A549 (cell line): ENCODE results near the gene SNF8. TPM values are rescaled to one million over a fixed set of nuclear protein-coding genes. Genes with fewer than 3 reads are reported as not detected.

Source experiments
- ATAC-seq, 2 experiments: fragments of 200-7000 bp in 1 of 2; fragments of >200 bp in 1 of 2; cut with Nextera tagmentation in 1 of 2; cut with Tn5 transposase in 1 of 2; 3 replicates each; pipeline versions ENCODE4 v1.8.0 to v1.9.1; 2018 to 2020; ENCODE audit warnings: mild to moderate bottlenecking in 1 of 2, moderate library complexity in 1 of 2
- CTCF ChIA-PET: fragments of 300-600 bp; sonication (Branson Sonifier 250); formaldehyde crosslinking; extraction: SDS; loops from one replicate; lab custom pipeline; 2021; ENCODE audit warnings: antibody characterized with exemption, inconsistent platforms; lab: Yijun Ruan, JAX
- POLR2A ChIA-PET: fragments of 350-600 bp; formaldehyde crosslinking; extraction: SDS; loops from one replicate; lab custom pipeline; 2021; ENCODE audit warnings: antibody characterized with exemption, inconsistent platforms; lab: Yijun Ruan, JAX
- DNase-seq, 2 experiments: peaks; one replicate each; pipeline versions ENCODE4 v3.0.0 to v3.0.0-alpha.2; 2011 to 2016; ENCODE audit warnings: low read depth in 1 of 2, low spot score in 1 of 2
- FAIRE-seq: peaks from 2 replicates; lab custom pipeline; 2011; peaks lifted over from hg19 to GRCh38; lab: Jason Lieb, UNC
- H3K27ac ChIP-seq, 2 experiments: fragments of >200 bp; sonication (Bioruptor Twin); formaldehyde crosslinking; 3 replicates each; pipeline ENCODE4 v1.5.1; 2016 to 2017
- H3K4me1 ChIP-seq: fragments of >200 bp; sonication (Bioruptor Twin); formaldehyde crosslinking; 3 replicates; pipeline ENCODE4 v1.6.1; 2016
- H3K4me2 ChIP-seq: fragments of >200 bp; sonication (Bioruptor Twin); formaldehyde crosslinking; 3 replicates; pipeline ENCODE4 v1.6.1; 2016
- H3K4me3 ChIP-seq: fragments of >200 bp; sonication (Bioruptor Twin); formaldehyde crosslinking; 3 replicates; pipeline ENCODE4 v1.5.1; 2016
- H3K9me3 ChIP-seq: fragments of >200 bp; sonication (Bioruptor Twin); formaldehyde crosslinking; 3 replicates; pipeline ENCODE4 v1.6.1; 2016
- BCL3 ChIP-seq: fragments of >200 bp; sonication (Bioruptor Twin); formaldehyde crosslinking; IDR thresholded peaks from 3 replicates; pipeline ENCODE4 v1.6.1; 2016
- BHLHE40 ChIP-seq: IDR thresholded peaks from 2 replicates; pipeline ENCODE4 v1.6.1; 2012; ENCODE audit warnings: low read depth, low read length, inconsistent platforms
- E2F6 ChIP-seq: IDR thresholded peaks from 2 replicates; pipeline ENCODE4 v1.6.1; 2012; ENCODE audit warnings: low read depth, borderline replicate concordance
- EHMT2 ChIP-seq: fragments of 200-600 bp; sonication (generic); IDR thresholded peaks from 2 replicates; pipeline ENCODE4 v1.6.1; 2016; ENCODE audit warnings: antibody characterized with exemption, low read depth, mild to moderate bottlenecking, moderate library complexity
- FOXS1 ChIP-seq: fragments of 250-450 bp; sonication (Bioruptor Pico); IDR thresholded peaks from 2 replicates; pipeline ENCODE4 v1.5.0; 2020; ENCODE audit warnings: mild to moderate bottlenecking, moderate library complexity
- GATA3 ChIP-seq: IDR thresholded peaks from 2 replicates; pipeline ENCODE4 v1.6.1; 2012; ENCODE audit warnings: borderline replicate concordance
- HDAC2 ChIP-seq: fragments of 200-600 bp; sonication (generic); IDR thresholded peaks from 2 replicates; pipeline ENCODE4 v1.6.1; 2016
- HES2 ChIP-seq: fragments of >200 bp; sonication (Bioruptor Twin); formaldehyde crosslinking; IDR thresholded peaks from 2 replicates; pipeline ENCODE4 v1.6.1; 2016
- HEYL ChIP-seq: fragments of 250-450 bp; sonication (Bioruptor Pico); IDR thresholded peaks from 2 replicates; pipeline ENCODE4 v1.8.0; 2021; ENCODE audit warnings: mild to moderate bottlenecking, moderate library complexity
- JUNB ChIP-seq: fragments of >200 bp; sonication (Bioruptor Twin); formaldehyde crosslinking; IDR thresholded peaks from 2 replicates; pipeline ENCODE4 v1.6.1; 2016
- MAFK ChIP-seq: fragments of 450-650 bp; IDR thresholded peaks from 2 replicates; pipeline ENCODE4 v1.6.1; 2014; ENCODE audit not compliant: partially characterized antibody
- MAZ ChIP-seq: fragments of 150-350 bp; IDR thresholded peaks from 2 replicates; pipeline ENCODE4 v1.6.1; 2014; ENCODE audit warnings: antibody characterized with exemption, low read depth, low read length, borderline replicate concordance
- NFE2L2 ChIP-seq: fragments of 150-350 bp; conservative IDR thresholded peaks from 2 replicates; pipeline ENCODE4 v1.6.1; 2014; ENCODE audit warnings: low read length
- NPAS2 ChIP-seq: fragments of 250-450 bp; sonication (Bioruptor Pico); IDR thresholded peaks from 2 replicates; pipeline ENCODE4 v1.8.0; 2022; ENCODE audit warnings: mild to moderate bottlenecking, moderate library complexity, borderline replicate concordance
- NR3C1 ChIP-seq: fragments of >200 bp; sonication (Bioruptor Twin); formaldehyde crosslinking; IDR thresholded peaks from 3 replicates; pipeline ENCODE4 v1.6.1; 2017
- PBX3 ChIP-seq: IDR thresholded peaks from 2 replicates; pipeline ENCODE4 v1.6.1; 2012
- PHF8 ChIP-seq: fragments of 200-600 bp; sonication (generic); IDR thresholded peaks from 2 replicates; pipeline ENCODE4 v1.6.1; 2016; ENCODE audit warnings: low read depth, mild to moderate bottlenecking, antibody characterized with exemption, moderate library complexity, borderline replicate concordance
- POLR2A ChIP-seq: IDR thresholded peaks from 2 replicates; pipeline ENCODE4 v1.6.1; 2012; ENCODE audit warnings: mild to moderate bottlenecking, low read length
- POLR2AphosphoS2 ChIP-seq: conservative IDR thresholded peaks from 2 replicates; pipeline ENCODE4 v1.6.1; 2012; ENCODE audit warnings: low read length, improper control_type of control experiment, inconsistent platforms
- RAD21 ChIP-seq, 2 experiments: fragments of >200 bp in 1 of 2; sonication (Bioruptor Twin) in 1 of 2; formaldehyde crosslinking in 1 of 2; IDR thresholded peaks in 1 of 2; conservative IDR thresholded peaks in 1 of 2; 2 replicates in 1 of 2; 3 replicates in 1 of 2; pipeline ENCODE4 v1.6.1; 2012 to 2018; ENCODE audit warnings: inconsistent platforms in 1 of 2
- RARB ChIP-seq: fragments of 250-450 bp; sonication (Bioruptor Pico); IDR thresholded peaks from 2 replicates; pipeline ENCODE4 v1.8.0; 2021; ENCODE audit warnings: mild to moderate bottlenecking, moderate library complexity
- RFX5 ChIP-seq: fragments of 450-650 bp; IDR thresholded peaks from 2 replicates; pipeline ENCODE4 v1.7.1; 2014; ENCODE audit warnings: antibody characterized with exemption, mild to moderate bottlenecking, moderate library complexity
- RNF2 ChIP-seq: fragments of 200-600 bp; sonication (generic); IDR thresholded peaks from 2 replicates; pipeline ENCODE4 v1.6.1; 2016; ENCODE audit warnings: low read depth, mild to moderate bottlenecking, antibody characterized with exemption, moderate library complexity, borderline replicate concordance
- ZFP36 ChIP-seq: fragments of 450-650 bp; IDR thresholded peaks from 2 replicates; pipeline ENCODE4 v1.6.1; 2014; ENCODE audit warnings: borderline replicate concordance; ENCODE audit not compliant: partially characterized antibody
- ZNF302 ChIP-seq: fragments of 250-450 bp; sonication (Bioruptor Pico); IDR thresholded peaks from 2 replicates; pipeline ENCODE4 v1.9.0; 2021; ENCODE audit warnings: inconsistent platforms, mild to moderate bottlenecking, moderate library complexity
- WGBS: methylation state at CpG from one replicate; pipeline ENCODE4 v1.1.6; 2017; ENCODE audit errors: missing lambda C conversion rate; 5-methylcytosine and 5-hydroxymethylcytosine counted together
- polyA plus RNA-seq, 4 experiments: library from polyadenylated mRNA; depleted of rRNA in 3 of 4; stranded (reverse); fragments of >200 nt; fragmentation: RNase III in 1 of 4; extraction: RNeasy Plus Mini Kit Qiagen cat#74134 plus additional on column Dnase treatment in 1 of 4; gene quantifications; 2 replicates in 3 of 4; 3 replicates in 1 of 4; pipeline ENCODE4 v1.2.3, GENCODE V29; 2011 to 2017
- TF ChIP-seq, protein P1 (sequence below): fragments of 450-650 bp; IDR thresholded peaks from 2 replicates; pipeline ENCODE4 v1.6.1; 2014; ENCODE audit warnings: antibody characterized with exemption
- TF ChIP-seq, protein P2 (sequence below): fragments of 200-600 bp; sonication (generic); IDR thresholded peaks from 2 replicates; pipeline ENCODE4 v1.6.1; 2016; ENCODE audit warnings: antibody characterized with exemption, mild to moderate bottlenecking, moderate library complexity

Gene SNF8
- polyA plus RNA-seq, 2 of the 4 experiments (the other 2 are of a cell fraction) = 209 to 320 TPM

DNA sequence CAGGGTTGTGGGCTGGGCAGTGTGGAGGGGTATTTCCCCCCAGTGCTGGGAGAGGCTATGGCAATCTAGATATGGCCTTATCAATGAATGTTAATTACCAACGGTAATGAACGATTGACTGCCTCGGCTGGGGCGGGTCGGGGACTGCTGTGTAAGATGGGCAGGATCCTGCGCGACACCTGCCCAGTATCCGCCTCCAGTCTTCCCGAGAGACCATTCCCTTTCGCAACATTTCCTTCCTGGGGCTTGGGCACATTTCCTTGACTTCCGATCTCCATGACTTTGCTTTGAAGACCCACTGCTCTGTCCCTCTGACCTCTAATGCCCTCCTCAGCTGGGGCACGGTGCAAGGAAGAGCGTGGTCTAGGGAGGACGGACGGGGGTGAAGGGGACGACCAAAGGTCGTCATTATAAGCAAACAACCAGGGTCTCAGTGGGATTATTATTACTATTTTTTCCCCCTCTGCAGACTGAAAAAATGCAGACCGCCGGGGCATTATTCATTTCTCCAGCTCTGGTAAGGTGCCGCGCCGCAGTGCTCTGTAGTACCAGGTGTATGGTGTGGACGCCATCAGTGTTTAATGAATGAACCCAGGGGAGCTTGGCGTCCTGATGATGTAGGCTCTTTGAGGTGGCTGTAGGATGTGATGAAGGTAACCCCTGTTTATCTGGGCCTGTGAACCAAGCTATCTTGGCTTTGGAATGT, 51.5 kb downstream of the SNF8 start (continued):
- TF ChIP-seq BHLHE40 (no peak), RARB (no peak), E2F6 (no peak), POLR2A (no peak), HEYL (CRISPR knock-in tag) (no peak), ZNF302 (CRISPR knock-in tag) (no peak), JUNB (no peak), FOXS1 (no peak), MAZ (no peak), PHF8 (peak; percentile 78), BCL3 (no peak), HES2 (no peak), RAD21 (conservative IDR thresholded peaks at IDR 0.05 in 1 of 2, IDR thresholded peaks at IDR 0.05 in 1 of 2) (no peak), EHMT2 (no peak), HDAC2 (no peak), NR3C1 (no peak)
- TF ChIP-seq, protein P1, sequence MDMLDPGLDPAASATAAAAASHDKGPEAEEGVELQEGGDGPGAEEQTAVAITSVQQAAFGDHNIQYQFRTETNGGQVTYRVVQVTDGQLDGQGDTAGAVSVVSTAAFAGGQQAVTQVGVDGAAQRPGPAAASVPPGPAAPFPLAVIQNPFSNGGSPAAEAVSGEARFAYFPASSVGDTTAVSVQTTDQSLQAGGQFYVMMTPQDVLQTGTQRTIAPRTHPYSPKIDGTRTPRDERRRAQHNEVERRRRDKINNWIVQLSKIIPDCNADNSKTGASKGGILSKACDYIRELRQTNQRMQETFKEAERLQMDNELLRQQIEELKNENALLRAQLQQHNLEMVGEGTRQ = no peak

DNA sequence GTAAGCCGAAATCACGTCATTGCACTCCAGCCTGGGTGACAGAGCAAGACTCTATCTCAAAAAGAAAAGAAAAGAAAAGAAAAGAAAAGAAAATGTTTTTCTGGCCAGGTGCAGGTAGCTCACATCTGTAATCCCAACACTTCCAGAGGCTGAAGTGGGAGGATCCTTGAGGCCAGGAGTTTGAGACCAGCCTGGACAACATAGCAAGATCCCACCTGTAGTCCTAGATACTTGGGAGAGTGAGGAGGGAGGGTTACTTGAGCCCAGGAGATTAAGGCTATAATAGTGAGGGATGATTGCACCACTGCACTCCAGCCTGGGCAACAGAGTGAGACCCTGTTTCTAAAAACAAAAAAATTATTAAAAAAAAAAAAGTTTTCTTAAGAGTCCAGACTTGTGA, 54.6 kb downstream of the SNF8 start:
- no peaks in the 10 kb centered on the region for H3K9me3 ChIP-seq
- H3K4me2 ChIP-seq = no peak overlapping the region
- H3K4me3 ChIP-seq = no peak overlapping the region
- H3K4me1 ChIP-seq = peaks cover 20% of the 10 kb centered on the region
- TF ChIP-seq HEYL (CRISPR knock-in tag) = no peak
- TF ChIP-seq RAD21 (conservative IDR thresholded peaks at IDR 0.05 in 1 of 2, IDR thresholded peaks at IDR 0.05 in 1 of 2) = no peak
- TF ChIP-seq POLR2AphosphoS2 = no peak
- TF ChIP-seq HDAC2 = no peak
- no peak for TF ChIP-seq MAFK
- no peak for TF ChIP-seq PBX3
- TF ChIP-seq RNF2 = no peak
- no peak for TF ChIP-seq RFX5
- TF ChIP-seq NPAS2 = no peak
- no peak for TF ChIP-seq ZFP36
- TF ChIP-seq GATA3 = no peak
- TF ChIP-seq, protein P2, sequence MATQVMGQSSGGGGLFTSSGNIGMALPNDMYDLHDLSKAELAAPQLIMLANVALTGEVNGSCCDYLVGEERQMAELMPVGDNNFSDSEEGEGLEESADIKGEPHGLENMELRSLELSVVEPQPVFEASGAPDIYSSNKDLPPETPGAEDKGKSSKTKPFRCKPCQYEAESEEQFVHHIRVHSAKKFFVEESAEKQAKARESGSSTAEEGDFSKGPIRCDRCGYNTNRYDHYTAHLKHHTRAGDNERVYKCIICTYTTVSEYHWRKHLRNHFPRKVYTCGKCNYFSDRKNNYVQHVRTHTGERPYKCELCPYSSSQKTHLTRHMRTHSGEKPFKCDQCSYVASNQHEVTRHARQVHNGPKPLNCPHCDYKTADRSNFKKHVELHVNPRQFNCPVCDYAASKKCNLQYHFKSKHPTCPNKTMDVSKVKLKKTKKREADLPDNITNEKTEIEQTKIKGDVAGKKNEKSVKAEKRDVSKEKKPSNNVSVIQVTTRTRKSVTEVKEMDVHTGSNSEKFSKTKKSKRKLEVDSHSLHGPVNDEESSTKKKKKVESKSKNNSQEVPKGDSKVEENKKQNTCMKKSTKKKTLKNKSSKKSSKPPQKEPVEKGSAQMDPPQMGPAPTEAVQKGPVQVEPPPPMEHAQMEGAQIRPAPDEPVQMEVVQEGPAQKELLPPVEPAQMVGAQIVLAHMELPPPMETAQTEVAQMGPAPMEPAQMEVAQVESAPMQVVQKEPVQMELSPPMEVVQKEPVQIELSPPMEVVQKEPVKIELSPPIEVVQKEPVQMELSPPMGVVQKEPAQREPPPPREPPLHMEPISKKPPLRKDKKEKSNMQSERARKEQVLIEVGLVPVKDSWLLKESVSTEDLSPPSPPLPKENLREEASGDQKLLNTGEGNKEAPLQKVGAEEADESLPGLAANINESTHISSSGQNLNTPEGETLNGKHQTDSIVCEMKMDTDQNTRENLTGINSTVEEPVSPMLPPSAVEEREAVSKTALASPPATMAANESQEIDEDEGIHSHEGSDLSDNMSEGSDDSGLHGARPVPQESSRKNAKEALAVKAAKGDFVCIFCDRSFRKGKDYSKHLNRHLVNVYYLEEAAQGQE = no peak
- no peak for TF ChIP-seq NFE2L2
- no peak for TF ChIP-seq EHMT2
- no peak for DNase-seq
- H3K27ac ChIP-seq = no peak overlapping the region
- POLR2A ChIA-PET = interaction anchor here (0.6 kb wide), 1 partner anchor 173 kb away, joined by 3 read pairs; no protein-coding TSS in a partner anchor
- FAIRE-seq = no peak
- 99% methylated on average over 2 of the region's 2 CpGs for WGBS
- ATAC-seq = no peak
- CTCF ChIA-PET = interaction anchor here (0.9 to 76.6 kb wide), 5 partner anchors 11 to 209 kb away, joined by 3 to 3251 read pairs (median 368); partner anchors contain the start of genes CALCOCO2, HOXB13, PRAC1 and PRAC2
